HG02623 (cell line): ENCODE results near the gene TMEFF1.

Experiments used
- ATAC-seq: cut with Tn5 transposase; IDR thresholded peaks from one replicate; pipeline ENCODE4 v1.9.1; 2021; ENCODE audit warnings: moderate library complexity; ENCODE audit not compliant: unreplicated experiment

The TMEFF1 gene

DNA sequence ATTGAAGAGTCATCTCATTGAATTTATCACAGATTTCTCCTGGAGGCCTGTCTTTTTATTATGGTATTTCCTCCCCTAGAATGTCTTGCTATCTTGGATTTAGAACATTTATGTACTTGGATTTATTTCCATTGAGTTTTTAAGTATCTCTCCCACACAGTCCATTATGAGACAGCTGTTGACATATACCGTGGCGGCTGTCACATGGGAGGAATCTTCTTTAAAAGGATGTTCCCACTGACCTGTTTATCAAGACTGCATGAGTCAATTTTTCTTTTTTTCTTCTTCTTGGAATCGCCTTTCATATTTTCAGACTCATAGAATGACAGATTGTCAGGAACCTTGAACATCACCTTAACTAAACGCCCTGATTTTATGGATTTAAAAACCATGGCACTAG is 102.1 kb downstream of the TMEFF1 start:
- no peak for ATAC-seq

DNA sequence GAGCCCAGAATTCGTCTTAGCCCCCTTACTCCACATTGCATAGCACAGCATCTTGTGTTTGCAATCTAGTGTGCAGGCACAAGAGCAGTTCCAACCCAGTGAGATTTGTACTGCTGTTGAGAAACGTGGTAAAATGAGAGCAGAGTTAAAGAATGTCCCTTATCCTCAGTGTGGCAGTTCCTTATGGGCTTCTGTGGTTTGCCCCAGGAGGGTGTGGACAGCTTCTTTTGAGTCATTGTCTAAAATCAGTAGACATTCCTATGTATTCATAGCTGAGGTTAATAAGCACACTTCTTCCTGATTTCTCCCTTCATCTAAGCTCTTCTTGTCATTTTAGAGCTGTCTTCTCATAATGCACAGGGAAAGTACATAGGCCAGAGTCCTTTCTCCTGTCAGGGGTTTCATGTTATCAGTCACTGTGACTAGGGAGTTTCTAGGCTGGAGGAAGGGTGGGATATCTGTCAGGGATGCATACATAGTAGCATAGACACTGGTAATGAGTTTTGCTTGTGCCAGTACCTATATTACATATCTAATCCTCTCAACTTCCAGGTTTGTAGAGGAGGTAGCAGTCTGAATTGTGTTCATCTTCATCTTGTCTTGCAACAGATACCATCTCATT is 102.9 kb downstream of the TMEFF1 start:
- no peak for ATAC-seq

DNA sequence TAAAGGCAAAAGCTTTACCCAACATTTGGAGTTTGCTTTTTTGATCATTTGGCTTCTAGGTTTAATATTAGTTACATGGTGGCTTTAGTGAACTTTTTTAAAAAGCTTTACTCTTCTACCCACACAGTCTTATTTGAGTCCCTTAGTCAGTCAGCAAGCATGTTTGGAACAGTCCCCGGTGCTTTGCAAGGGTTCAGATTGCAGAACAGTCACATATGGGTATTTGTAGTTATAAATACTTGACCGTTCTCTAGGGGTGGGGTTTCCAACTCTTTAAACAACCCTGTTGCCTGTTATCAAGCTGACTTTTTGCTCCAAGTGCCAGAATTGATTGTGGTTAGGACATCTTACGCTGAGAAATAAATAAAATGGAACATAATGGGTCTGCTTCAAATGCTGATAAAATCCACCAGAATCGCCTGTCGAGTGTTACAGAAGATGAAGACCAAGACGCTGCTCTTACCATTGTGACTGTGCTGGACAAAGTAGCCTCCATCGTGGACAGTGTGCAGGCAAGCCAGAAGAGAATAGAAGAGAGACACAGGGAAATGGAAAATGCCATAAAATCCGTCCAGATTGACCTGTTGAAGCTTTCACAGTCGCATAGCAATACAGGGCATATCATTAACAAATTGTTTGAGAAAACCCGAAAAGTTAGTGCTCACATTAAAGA is 105.0 kb downstream of the TMEFF1 start, which contains the start of gene CAVIN4:
CAVIN4 (plus strand) TSS at position 304 of the 673 bp plus-strand sequence; CDS start at position 369, 65 bp downstream.
- no peak for ATAC-seq

DNA sequence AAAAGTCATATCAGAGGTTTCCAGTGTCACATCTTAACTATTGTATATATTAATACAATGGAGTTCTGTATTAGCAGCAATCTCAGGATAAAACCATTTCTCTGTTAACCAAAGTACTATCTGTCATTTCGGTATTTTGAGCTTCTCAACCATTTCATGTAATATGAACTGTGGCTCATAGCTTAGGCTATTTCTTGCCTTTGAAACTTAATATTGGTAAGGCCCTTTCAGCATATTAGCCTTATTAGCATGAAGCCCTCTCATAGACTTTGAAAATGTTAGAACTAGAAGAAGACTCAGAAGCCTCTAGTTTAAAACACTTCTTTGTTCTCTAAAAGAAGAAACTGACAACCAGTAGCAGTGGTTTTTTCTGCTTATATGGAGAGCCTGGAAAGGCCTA is 105.7 kb downstream of the TMEFF1 start:
- no peak for ATAC-seq

DNA sequence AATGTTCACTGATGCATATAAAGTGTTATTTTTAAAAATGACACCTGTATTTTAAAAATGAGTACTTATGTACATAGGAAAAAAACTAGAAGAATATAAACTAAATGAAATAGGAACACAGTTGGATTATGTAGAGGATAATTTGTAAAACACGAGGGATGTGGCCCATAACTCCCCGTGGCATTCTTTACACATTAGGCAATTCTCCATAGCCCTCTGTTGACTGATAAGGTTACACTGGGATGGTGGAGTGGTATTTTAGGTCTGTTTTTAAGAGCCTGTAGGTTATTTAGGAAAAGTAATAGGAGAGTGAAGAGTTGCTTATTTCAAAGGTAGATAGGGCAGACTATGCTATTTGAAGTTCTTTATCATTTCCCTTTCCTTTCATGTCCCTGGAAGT is 106.7 kb downstream of the TMEFF1 start:
- no peak for ATAC-seq

DNA sequence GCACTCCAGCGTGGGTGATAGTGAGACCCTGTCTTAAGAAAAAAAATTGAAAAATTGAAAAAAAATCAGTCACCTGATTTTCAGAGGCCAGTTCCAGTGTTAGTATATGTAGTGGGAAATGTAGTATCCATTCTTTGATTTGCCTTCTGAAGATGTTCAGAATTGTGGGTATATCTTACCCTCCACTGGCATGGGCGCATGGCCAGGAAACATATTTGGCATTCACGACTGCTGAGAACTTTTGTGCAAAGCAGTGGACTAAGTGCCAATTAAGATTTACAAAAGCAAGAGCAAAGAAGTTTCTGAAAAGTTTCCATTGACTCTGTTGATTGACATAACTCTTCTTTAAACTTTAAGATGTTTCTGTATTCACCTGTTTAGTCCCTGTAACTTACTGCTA is 107.3 kb downstream of the TMEFF1 start:
- no peak for ATAC-seq

DNA sequence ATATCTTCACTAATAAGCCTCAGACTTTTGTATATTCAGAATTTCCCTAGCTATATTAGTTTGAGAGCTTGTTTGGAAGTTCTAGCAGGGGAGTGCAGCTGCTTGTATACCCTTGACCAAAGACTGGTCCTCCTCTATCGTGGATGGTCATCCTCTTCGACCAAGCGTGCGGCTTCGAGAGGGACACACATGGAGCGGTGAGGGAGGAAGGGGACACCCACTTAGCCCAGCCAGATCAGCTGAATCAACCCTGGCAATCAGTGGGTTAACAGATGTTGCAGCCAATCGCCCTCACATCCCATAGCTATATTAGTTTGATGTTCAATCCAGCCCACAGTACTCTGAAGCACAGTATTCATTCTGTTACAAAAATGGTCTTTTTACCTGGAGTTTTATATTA is 108.1 kb downstream of the TMEFF1 start:
- no peak for ATAC-seq

DNA sequence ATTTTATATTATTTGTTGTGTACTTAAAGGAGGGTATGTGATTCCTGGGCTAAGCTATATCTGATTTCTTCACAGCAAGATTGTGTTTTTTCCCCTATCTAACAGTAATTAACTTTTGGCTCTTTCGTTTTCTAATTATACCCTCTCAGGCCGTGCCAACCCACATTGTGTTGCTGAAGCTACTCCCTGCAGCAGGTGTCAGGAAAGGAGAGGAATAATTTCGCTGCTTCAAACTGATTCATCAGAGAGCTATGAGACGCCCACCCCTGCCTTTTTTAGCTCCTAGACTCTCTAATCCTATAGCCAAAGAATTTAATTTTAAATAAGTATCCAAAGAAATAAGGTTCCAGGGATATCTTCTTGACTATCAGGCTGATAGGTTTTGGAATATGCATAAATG is 108.7 kb downstream of the TMEFF1 start:
- no peak for ATAC-seq

DNA sequence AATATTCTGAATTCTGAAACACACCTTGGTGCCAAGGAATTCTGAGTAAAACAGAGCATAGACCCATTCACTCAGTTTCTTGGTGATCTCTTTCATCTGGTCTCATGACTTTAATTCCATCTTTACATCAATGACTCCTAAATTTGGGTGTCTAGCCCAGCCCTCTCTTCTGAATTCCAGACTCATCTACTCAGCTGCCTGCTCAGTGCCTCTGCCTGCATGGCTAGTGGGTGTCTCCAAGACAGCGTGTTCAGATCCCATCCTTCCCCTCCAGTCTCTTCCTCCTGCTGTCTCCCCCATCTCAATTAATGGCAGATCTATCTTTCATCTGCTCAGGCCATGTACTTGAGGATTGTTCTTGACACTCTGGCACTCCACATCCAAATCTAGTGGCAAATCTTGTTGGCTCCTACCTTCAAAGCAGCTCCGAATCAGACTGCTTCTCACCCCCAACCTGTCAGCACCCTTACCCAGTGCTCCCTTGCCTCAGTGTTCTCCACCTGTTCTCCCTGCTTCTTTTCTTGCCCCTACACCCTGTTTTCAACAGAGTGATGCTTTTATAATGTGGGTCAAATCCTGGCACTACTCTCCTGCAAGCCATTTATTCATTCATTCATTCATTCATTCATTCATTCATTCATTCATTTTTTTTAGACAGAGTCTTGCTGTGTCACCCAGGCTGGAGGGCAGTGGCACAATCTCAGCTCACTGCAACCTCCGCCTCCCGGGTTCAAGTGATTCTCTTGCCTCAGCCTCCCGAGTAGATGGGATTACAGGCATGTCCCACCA is 110.3 kb downstream of the TMEFF1 start:
- no peak for ATAC-seq

DNA sequence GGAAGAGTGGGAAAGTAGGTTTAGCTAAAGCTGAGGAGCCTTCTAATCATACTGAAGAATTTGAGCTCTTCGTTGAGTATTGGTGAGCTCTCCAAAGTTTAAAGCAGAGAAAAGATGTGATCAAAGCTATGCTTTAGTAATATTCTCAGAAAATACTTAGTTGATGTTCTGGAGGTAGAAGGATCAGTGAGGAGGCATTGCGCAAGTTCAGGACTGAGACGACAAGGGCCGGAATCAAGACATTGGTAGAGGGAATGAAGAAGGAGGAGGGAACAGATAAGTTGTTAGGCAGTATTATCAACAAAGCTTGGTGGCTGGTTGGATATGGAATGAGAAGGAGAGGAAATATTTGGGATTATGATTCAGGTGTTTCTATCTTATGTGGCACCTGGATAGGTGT is 112.0 kb downstream of the TMEFF1 start:
- ATAC-seq: no peak

DNA sequence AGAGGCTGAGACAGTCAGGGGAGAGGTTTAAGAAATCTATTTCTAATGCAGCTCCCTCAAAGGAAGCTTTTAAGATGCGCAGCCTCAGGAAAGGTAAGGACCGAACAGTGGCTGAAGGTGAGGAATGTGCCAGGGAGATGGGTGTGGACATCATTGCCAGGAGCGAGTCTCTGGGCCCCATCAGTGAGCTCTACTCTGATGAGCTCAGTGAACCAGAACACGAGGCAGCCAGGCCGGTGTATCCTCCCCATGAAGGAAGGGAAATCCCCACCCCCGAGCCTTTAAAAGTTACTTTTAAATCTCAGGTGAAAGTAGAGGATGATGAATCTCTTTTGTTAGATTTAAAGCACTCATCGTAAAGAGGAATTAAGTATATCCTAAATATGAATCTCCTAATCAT is 113.1 kb downstream of the TMEFF1 start:
- ATAC-seq: no peak

DNA sequence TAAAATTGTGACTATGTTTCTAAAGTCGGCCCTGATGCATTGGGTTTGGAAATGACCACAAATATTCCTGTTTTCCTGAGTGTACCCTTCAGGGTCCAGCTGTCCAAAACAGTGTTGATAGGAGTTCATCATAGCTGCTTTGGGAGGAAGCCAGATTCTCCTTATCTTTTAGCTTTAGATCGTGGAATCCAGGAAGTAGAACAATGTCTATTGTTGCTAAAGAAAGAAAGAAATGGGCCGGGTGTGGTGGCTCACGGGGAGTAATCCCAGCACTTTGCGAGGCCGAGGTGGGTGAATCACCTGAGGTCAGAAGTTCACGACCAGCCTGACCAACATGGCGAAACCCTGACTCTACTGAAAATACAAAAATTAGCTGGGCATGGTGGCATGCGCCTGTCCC is 114.4 kb downstream of the TMEFF1 start:
- no peak for ATAC-seq

DNA sequence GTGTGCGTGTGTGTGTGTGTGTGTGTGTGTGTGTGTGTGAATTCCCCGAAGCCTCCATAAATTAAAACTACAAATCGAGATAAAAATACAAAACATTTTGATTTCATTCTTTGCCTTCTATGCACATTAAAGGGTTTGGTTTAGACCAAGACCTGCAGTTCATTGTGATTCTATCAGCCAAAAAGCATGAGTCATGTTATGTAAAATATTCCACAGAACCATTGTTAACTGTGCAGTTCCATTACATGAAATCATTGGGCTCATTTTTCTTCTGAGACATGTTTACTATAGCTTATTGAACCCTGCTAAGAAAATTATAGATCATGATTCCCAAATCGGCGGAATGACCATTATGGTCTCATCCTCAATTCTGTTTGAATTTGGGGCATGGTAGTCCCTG is 116.6 kb downstream of the TMEFF1 start:
- ATAC-seq: no peak

DNA sequence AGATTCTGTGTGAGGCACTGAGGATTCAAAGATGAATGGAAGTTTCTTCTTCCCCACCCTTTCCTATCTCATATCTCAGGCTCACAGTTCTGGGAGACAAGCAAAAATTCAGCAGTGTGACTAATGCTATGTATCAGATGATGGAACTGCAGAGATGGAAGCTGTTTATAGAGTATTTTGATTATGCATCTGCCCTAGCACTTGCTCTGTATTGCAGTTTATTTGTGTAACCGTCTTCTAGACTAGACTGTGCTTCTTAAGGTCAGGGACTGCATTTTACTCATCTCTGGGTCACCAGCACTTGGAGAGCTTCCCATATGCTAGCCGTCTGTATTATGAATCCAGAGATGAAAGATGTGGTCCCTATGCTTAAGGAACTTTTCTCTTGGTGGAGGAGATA is 117.5 kb downstream of the TMEFF1 start:
- no peak for ATAC-seq

DNA sequence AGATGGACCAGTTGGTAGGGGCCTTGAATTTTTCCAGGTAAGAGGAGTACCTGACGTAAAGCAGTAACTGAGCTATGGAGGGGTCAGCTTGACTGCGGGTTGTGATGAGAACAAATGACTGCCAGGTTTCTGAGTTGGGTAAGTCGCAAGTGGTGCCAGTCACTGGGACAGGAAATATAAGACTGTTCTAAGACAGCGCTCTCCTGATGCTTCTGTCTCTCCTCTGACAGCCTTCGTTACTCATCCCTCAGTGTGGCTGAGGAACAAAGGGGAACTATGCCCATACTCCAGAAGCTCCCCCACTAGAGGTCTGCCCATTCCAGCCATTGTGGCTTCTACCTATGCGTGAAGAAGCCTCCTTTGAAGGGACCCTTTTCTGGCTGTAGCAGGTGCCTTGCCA is 118.2 kb downstream of the TMEFF1 start:
- ATAC-seq: no peak

DNA sequence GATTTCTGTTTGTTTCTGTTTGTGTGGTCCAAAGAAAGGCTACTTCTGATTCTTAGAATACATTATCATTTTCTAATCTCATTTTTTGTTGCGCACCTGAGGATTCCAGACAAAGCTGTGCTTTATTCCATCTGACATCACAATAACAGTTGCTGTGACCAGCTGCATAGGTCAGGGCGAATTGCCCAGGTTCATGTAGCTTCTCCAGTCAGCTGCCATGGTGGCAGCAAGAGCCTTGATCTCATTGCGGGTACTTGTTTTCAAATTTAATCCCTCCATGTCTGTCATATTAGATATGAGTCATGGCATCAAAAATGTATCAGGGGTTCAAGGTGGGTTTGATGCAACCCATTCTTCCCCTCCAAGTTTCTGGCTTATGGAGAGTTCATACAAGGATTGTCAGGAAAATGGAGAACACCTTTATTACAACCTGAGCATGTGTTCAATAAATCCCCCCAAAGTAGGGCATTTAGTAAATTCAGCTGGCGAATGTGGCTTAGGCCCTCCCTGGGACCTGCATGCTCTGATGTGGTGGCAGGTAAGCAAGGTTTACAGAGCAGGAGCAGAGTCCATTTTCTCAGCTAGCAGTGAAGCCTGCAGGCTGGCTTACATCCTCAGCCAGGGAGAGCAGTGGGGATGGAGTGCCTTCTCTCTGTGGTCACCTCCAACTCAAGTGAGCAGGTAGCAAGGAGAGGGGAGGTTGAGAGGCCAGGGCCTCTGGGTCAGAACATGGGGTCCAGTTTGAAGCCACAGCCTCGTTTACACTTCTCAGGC is 118.9 kb downstream of the TMEFF1 start:
- ATAC-seq: no peak

DNA sequence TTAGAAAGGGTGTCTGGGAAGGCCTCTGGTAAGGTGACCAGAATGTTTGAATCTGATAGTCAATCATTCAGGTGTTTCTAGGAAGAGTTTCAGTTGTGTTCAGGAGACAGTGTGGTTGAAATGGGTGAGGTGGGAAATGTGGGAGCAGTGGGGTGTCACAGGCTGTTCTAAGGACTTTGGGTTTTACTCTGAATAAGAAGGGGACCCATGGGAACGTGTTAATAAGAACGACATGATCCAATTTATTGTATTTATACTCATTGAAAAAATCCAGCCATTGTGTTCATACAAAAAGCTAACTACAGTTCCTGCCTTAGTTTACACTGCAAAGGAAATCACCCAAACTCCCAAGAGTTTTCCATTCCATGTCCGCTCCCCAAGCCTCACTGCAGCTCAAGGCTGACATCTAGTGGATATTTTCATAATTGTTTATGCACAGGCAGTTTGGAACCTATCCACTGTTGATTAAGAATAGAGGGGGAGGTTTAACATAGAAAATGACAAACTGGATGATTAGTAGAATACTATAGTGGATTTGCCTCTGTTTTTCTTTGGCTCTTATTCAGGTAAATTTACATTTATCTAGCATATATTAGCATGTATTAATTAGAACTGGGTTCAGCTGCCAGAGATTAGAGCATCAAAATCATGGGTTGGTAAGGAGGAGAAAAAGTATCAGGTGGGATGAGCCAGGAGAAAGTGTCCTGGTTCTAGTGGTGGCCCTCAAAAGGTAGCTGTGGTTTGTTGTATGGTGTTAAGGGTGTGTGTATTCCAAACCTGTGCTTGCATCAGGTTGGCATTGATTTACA is 122.6 kb downstream of the TMEFF1 start:
- peak; percentile 52 for ATAC-seq

DNA sequence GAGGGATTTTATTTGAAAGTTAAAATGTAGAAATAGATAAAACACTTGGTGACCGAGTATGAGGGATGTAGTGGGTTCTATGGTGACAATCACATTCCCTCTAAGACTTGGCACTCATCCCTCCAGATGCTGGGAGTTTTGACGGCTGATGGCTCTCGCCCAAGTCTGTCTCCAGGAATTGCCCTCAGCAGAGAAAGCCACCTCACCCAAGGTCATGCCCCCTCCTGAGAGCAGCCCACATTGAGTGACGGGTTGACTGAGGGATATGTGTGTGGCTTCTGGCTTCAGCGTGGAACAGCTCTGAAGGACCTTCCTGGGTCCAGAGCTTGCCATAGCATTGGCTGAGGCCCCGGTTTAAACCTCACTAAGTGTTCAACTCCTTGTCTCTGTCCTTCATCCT is 124.3 kb downstream of the TMEFF1 start:
- no peak for ATAC-seq

DNA sequence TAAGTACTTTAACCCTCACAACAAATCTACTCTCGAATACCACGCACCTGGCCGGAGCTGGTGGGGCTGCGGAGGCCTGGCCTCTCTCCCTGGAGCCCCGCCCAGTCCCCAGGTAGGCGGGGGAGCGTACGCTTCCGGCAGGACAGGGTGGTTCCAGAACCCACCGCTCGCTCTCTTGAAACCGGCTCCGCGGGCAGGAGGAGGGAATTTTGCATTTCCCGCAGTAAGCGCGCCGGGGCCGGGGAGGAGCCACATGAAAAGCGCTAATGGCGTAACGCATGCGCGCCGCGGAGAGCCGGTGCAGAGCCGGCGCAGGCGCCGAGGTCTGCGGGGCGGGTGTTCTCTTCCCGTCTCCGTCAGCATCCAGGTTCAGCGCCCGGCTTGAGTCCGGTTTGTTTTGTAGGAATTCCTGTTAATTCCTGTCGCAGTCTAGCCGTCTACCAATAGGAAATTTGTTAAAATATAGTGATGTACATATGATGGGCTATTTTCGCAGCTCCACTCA is 125.7 kb downstream of the TMEFF1 start:
- peak; percentile 68 for ATAC-seq

DNA sequence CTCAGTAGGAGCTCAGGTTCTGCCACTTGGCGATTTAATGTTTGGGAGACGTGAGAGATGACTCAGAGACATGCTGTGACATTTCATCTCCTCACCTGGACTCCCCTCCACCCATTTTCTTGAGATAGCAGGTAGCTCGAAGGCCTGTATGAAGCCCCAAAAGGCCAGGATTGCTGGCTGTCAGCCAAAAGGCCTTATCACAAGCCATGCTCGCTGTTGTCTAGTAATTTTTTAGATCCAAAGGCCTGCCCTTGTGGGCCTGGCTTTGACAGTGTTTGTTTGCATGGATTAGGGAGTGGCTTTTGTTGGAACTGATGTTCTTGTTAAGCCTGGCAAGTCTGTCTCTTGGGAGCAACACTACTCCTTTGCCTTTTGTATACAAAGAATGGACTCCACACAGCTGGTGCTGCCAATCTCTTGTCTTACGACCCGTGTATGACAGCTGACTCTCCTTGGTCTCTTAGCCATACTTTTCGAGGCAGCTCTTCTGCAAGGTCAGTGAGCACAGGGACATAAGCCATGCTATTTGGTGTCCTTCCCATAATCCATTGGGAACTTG is 127.7 kb downstream of the TMEFF1 start:
- ATAC-seq: no peak
